H1 (cell line): ENCODE measurements around the gene LGALS16. TPM values are rescaled to one million over a fixed set of nuclear protein-coding genes. Genes with fewer than 3 reads are reported as not detected.

ENCODE experiments used
- CHD1 ChIP-seq: IDR thresholded peaks from 2 replicates; pipeline ENCODE4 v1.6.1; 2012; ENCODE audit warnings: low read depth, low read length, improper control_type of control experiment
- CTBP2 ChIP-seq: IDR thresholded peaks from 2 replicates; pipeline ENCODE4 v1.7.0; 2011; ENCODE audit warnings: borderline replicate concordance, mild to moderate bottlenecking, moderate library complexity, mixed read lengths, low read length; ENCODE audit not compliant: insufficient read depth, insufficient read length
- EGR1 ChIP-seq: IDR thresholded peaks from 2 replicates; pipeline ENCODE4 v1.6.1; 2011; ENCODE audit warnings: low read depth, low read length, borderline replicate concordance
- SP1 ChIP-seq: IDR thresholded peaks from 2 replicates; pipeline ENCODE4 v1.6.1; 2011; ENCODE audit warnings: low read depth, low read length
- YY1 ChIP-seq: IDR thresholded peaks from 2 replicates; pipeline ENCODE4 v1.6.1; 2011; ENCODE audit warnings: low read depth, mild to moderate bottlenecking, low read length
- polyA plus RNA-seq, 7 experiments: library from polyadenylated mRNA; depleted of rRNA in 3 of 7; stranded (reverse) in 5 of 7; unstranded in 2 of 7; fragments of >200 nt in 5 of 7; fragments of 200-250 nt in 2 of 7; gene quantifications; 1 replicate in 5 of 7; 2 replicates in 1 of 7; 4 replicates in 1 of 7; pipeline versions ENCODE4 v1.2.1 to v1.2.3, GENCODE V29; 2011 to 2013; ENCODE audit warnings: missing spikeins in 2 of 7, mixed read lengths in 2 of 7
- total RNA-seq: library from RNA; stranded (reverse); fragmentation: NEBNext Ultra II Directional; extraction: Animal tissue kit (Norgen Biotek cat#: 25700); gene quantifications from 2 replicates; pipeline ENCODE4 v1.2.1, GENCODE V29; 2021

Gene LGALS16
- total and polyA plus RNA-seq, 2 of the 8 experiments (the other 6 are each of a cell fraction or from before 2014, with no cell fraction given), result not detected

DNA sequence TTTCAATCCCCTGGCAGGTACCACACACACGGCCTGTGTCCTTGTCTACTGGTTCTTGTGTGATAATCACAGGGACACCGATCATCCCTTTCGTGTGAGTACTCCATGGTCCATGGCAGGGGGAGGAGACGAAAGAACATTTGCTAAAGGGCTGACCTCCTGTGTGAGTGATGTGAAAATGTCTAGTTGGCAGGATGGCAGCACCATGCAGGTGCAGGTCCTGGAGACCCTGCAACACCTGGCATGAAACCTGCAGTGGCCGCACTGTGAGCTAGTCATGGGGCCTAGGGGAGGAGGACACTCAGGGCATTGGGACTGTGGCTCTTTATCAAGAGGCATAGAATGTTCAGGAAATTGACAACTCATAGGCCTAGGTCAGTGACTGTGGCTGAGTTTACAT lies 25.7 kb downstream of the LGALS16 start (continued):
- TF ChIP-seq EGR1 (no peak), YY1 (no peak), CHD1 (no peak), CTBP2 (no peak), SP1 (no peak)
